Raji (cell line): Measurements from ENCODE around the gene MIEF2.

Source experiments
- POLR2A ChIP-seq: IDR thresholded peaks from 2 replicates; pipeline ENCODE4 v1.6.1; 2011; ENCODE audit warnings: low read depth, low read length, control low read depth; ENCODE audit not compliant: insufficient read depth

MIEF2 gene

GRCh38 chr17:18285296-18285695, 24.8 kb downstream of the MIEF2 start:
- no peak for TF ChIP-seq POLR2A

- no peak for TF ChIP-seq POLR2A
Measured at GRCh38 chr17:18291718-18292540, 31.5 kb downstream of the MIEF2 start.

DNA sequence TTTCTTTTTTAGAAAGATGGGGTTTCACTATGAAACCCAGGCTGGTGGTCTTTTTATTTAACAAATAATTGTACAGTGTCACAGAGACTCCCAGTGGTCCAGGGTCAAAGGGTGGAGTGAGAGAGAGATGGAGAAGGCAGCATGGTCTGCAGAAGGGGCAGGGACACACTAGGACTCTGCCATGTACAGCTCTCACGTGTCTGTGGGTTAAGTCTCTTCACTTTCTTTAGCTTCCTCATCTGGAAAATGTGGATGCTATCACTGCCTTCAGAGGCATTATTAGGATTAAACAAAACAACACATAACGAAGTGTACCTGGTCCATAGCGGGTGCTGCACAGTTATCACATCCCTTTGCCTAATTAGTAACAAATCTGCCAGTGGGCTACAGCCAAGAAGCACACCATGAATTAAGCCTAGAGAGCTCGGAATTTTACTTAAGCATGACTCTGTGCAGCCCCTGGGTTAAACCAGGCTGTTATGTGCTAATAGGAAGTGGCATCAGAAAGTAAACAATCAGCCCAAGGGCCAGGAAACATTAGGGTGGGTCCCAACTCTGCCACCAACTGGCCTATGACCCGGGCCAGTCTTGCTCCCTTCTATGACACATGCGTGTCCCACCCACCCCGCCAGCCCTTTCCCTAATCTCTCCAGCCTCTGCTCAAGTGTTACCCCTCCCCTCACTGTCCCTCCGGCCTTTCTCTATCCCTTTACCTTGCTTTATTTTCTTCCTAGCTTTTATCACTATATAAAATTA, 40.4 kb downstream of the MIEF2 start:
- TF ChIP-seq POLR2A: no peak

DNA sequence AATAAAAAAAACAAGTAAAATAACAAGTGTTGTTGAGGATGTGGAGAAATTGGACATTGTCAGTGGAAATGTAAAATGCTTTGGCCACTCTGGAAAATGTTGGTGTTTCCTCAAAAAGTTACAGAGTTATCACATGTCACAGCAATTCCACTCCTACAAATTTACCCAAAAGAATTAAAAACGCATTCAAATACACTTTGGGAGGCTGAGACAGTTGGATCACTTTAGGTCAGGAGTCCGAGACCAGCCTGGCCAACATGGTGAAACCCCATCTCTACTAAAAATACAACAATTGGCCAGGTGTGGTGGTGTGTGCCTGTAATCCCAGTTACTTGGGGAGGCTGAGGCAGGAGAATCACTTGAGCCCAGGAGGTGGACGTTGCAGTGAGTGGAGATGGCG, 48.7 kb downstream of the MIEF2 start:
- no peak for TF ChIP-seq POLR2A

- no peak for TF ChIP-seq POLR2A
Measured at GRCh38 chr17:18314059-18314730, 53.7 kb downstream of the MIEF2 start.

DNA sequence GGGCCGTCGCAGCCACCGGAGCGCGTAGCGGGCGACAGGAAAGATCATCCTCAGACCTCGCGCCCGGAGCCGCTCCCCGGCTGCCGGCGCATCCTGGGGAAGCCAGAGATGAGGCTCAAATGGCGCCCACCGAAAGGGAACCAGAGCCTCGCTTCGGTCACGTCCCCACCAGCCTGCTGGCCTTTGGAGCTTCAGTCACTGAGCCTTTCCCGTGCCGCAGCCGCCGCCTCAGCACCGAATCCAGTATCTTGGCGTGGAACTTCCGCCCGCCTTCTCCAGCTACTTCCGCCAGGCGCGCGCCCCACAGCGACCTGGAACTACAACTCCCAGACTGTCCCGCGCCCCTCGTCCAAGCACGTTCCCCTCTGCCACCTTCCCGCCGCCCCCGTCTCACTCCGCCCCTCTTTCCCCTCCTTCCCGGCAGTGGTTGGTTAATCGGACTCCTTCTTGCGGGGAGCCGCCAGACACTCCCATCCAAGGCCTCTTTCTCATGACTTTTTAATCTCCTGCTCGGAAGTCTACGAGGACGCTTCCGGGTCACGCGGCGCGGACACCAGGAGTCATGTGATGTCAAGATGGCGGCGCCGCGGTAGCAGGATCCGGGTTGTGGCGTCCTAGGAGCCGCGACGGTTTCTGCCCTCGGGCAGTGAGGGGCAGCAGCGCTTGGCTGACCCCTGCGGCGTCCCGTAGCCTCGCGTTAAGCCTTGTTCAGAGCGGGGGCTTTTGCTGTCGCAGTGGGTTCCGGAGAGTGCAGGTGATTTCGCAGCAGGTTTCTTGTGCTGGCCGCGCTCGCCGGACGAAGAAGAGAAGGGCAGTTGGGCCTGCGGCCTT, 54.5 kb downstream of the MIEF2 start, which contains the start of the genes SMCR8 and TOP3A:
SMCR8 (plus strand) TSS at position 563 of the 831 bp plus-strand sequence. CDS start 497 bp downstream, outside the sequence.
TOP3A (minus strand) TSS at position 264 of the 831 bp plus-strand sequence; CDS start at position 48, 216 bp downstream.
- peak; percentile 89 for TF ChIP-seq POLR2A

DNA sequence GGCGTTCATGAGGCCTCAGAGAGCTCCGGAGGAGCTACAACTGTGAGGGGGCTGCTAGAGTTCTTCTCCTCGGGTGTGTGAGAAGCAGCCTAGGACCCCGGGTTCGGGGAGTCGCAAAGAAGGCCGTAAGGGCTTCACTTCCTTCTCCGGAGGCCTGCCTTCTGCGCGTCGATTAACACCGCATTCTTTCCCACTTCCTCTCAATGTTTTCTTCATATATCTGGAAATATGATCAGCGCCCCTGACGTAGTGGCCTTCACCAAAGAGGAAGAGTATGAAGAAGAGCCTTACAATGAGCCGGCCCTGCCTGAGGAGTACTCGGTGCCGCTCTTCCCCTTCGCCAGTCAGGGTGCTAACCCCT, 55.1 kb downstream of the MIEF2 start:
- no peak for TF ChIP-seq POLR2A

- no peak for TF ChIP-seq POLR2A
Measured at GRCh38 chr17:18315961-18316360, 55.5 kb downstream of the MIEF2 start.
